RWPE2 (cell line): ENCODE results near the gene INHBB.

Source experiments
- ATAC-seq: fragments of 200-7000 bp; cut with Tn5 transposase; 3 replicates; pipeline ENCODE4 v1.9.1; 2021; ENCODE audit warnings: low read depth
- DNase-seq: peaks from one replicate; pipeline ENCODE4 v3.0.0-alpha.2; 2020; ENCODE audit warnings: low spot score
- H3K27ac ChIP-seq: fragments of 450-650 bp; 2 replicates; pipeline ENCODE4 v1.5.1; 2017; ENCODE audit warnings: mild to moderate bottlenecking; ENCODE audit not compliant: poor library complexity, severe bottlenecking
- H3K27me3 ChIP-seq: fragments of 250-450 bp; sonication (Bioruptor Pico); 2 replicates; pipeline ENCODE4 v1.5.1; 2021; ENCODE audit warnings: mild to moderate bottlenecking, moderate library complexity; ENCODE audit not compliant: insufficient read depth, poor library complexity, severe bottlenecking
- H3K36me3 ChIP-seq: fragments of 250-450 bp; sonication (Bioruptor Pico); 2 replicates; pipeline ENCODE4 v1.5.1; 2020; ENCODE audit warnings: low read depth, mild to moderate bottlenecking, moderate library complexity
- H3K4me1 ChIP-seq: fragments of 250-450 bp; sonication (Bioruptor Pico); 2 replicates; pipeline ENCODE4 v1.5.1; 2021; ENCODE audit warnings: mild to moderate bottlenecking, moderate library complexity; ENCODE audit not compliant: insufficient read depth, poor library complexity, severe bottlenecking
- H3K4me3 ChIP-seq: fragments of 250-450 bp; sonication (Bioruptor Pico); 2 replicates; pipeline ENCODE4 v1.5.1; 2021; ENCODE audit warnings: mild to moderate bottlenecking, moderate library complexity; ENCODE audit not compliant: severe bottlenecking
- H3K9me3 ChIP-seq: fragments of 250-450 bp; sonication (Bioruptor Pico); 2 replicates; pipeline ENCODE4 v1.5.1; 2021; ENCODE audit warnings: mild to moderate bottlenecking, moderate library complexity; ENCODE audit not compliant: severe bottlenecking
- CTCF ChIP-seq: fragments of 450-650 bp; IDR thresholded peaks from one replicate; pipeline ENCODE4 v1.5.1; 2017; ENCODE audit warnings: mild to moderate bottlenecking, moderate library complexity; ENCODE audit not compliant: poor library complexity, severe bottlenecking

INHBB gene

GRCh38 chr2:120312076-120312475 lies 33.9 kb upstream of the INHBB start:
- no peak overlapping the region for H3K27ac ChIP-seq
- no peaks in the 10 kb centered on the region for H3K4me1 ChIP-seq
- no peaks in the 10 kb centered on the region for H3K36me3 ChIP-seq
- no peaks in the 10 kb centered on the region for H3K9me3 ChIP-seq
- TF ChIP-seq CTCF, result no peak
- no peaks in the 10 kb centered on the region for H3K27me3 ChIP-seq
- ATAC-seq, result no peak
- DNase-seq, result no peak
- H3K4me3 ChIP-seq, result no peak overlapping the region

GRCh38 chr2:120312860-120313694 lies 32.9 kb upstream of the INHBB start:
- Histone ChIP-seq H3K4me3 (peak overlapping the region; percentile 25), H3K36me3 (no peaks in the 10 kb centered on the region), H3K27ac (no peak overlapping the region), H3K27me3 (no peaks in the 10 kb centered on the region), H3K4me1 (no peaks in the 10 kb centered on the region), H3K9me3 (no peaks in the 10 kb centered on the region)
- TF ChIP-seq CTCF, result peak; percentile 96
- ATAC-seq (peak; percentile 83), DNase-seq (no peak)

- no peak overlapping the region for H3K27ac ChIP-seq
- H3K27me3 ChIP-seq, result no peaks in the 10 kb centered on the region
Measured at GRCh38 chr2:120313695-120314615, 32.0 kb upstream of the INHBB start.

GRCh38 chr2:120314690-120315366 lies 31.1 kb upstream of the INHBB start:
- DNase-seq, result no peak

More at GRCh38 chr2:120313695-120314615, 32.0 kb upstream of the INHBB start:
- no peak for TF ChIP-seq CTCF
- Histone ChIP-seq H3K4me3 (peak overlapping the region; percentile 25), H3K4me1 (no peaks in the 10 kb centered on the region), H3K9me3 (no peaks in the 10 kb centered on the region), H3K36me3 (no peaks in the 10 kb centered on the region)
- DNase-seq (no peak), ATAC-seq (no peak)

More at GRCh38 chr2:120314690-120315366, 31.1 kb upstream of the INHBB start:
- H3K27me3 ChIP-seq, result no peaks in the 10 kb centered on the region
- no peaks in the 10 kb centered on the region for H3K4me1 ChIP-seq
- TF ChIP-seq CTCF, result no peak
- H3K36me3 ChIP-seq, result no peaks in the 10 kb centered on the region
- no peak overlapping the region for H3K4me3 ChIP-seq
- no peak overlapping the region for H3K27ac ChIP-seq
- no peak for ATAC-seq
- no peaks in the 10 kb centered on the region for H3K9me3 ChIP-seq
